Stimulated activated CD8-positive, alpha-beta memory T cell treated with anti-CD3 and anti-CD28 coated beads, Interleukin-12 subunit alpha, Interleukin-12 subunit beta, amount 100 ng/mL, for 24 hours (primary cell): ENCODE results near the gene DEAF1.
"Not testable (repeated sequence)": the region's sequence is repeated elsewhere in the genome, so short reads cannot be mapped to it uniquely, and the experiment has no call there.

Source experiments
- DNase-seq: peaks from one replicate; pipeline ENCODE4 v3.0.0-alpha.2; 2020; ENCODE audit errors: extremely low read depth

Gene DEAF1

GRCh38 chr11:679271-680207, 15.5 kb downstream of the DEAF1 start:
- DNase-seq: no peak

- no peak for DNase-seq
Measured at GRCh38 chr11:678297-678696, 16.7 kb downstream of the DEAF1 start.

- DNase-seq: no peak
Measured at GRCh38 chr11:674406-674805, 20.6 kb downstream of the DEAF1 start.

GRCh38 chr11:673866-674265, 21.2 kb downstream of the DEAF1 start:
- DNase-seq: no peak

GRCh38 chr11:665704-666281, 29.2 kb downstream of the DEAF1 start:
- no peak for DNase-seq

GRCh38 chr11:665062-665703, 29.8 kb downstream of the DEAF1 start:
- DNase-seq: no peak

GRCh38 chr11:662689-663274, 32.2 kb downstream of the DEAF1 start:
- no peak for DNase-seq

GRCh38 chr11:660681-661444, 34.2 kb downstream of the DEAF1 start:
- DNase-seq: no peak

- DNase-seq: no peak
Measured at GRCh38 chr11:660281-660680, 34.7 kb downstream of the DEAF1 start.

GRCh38 chr11:659532-660085, 35.4 kb downstream of the DEAF1 start:
- no peak for DNase-seq

- no peak for DNase-seq
Measured at GRCh38 chr11:657691-658126, 37.3 kb downstream of the DEAF1 start.

- no peak for DNase-seq
Measured at GRCh38 chr11:656866-657265, 38.2 kb downstream of the DEAF1 start.

GRCh38 chr11:656426-656825, 38.6 kb downstream of the DEAF1 start:
- DNase-seq: no peak

GRCh38 chr11:655036-655726, 39.8 kb downstream of the DEAF1 start:
- DNase-seq: no peak

GRCh38 chr11:654444-654843, 40.6 kb downstream of the DEAF1 start:
- not testable (repeated sequence) for DNase-seq

- no peak for DNase-seq
Measured at GRCh38 chr11:653837-654236, 41.2 kb downstream of the DEAF1 start.

GRCh38 chr11:653136-653535, 41.9 kb downstream of the DEAF1 start:
- not testable (repeated sequence) for DNase-seq

GRCh38 chr11:650482-650881, 44.5 kb downstream of the DEAF1 start:
- DNase-seq: no peak

- DNase-seq: not testable (repeated sequence)
Measured at GRCh38 chr11:647672-648158, 47.3 kb downstream of the DEAF1 start.

- no peak for DNase-seq
Measured at GRCh38 chr11:646214-646613, 48.8 kb downstream of the DEAF1 start.
